GM12865 (cell line): ENCODE results near the gene ANAPC4.

ENCODE experiments used
- DNase-seq: peaks from one replicate; pipeline ENCODE4 v3.0.0; 2010; ENCODE audit warnings: low read depth
- H3K4me3 ChIP-seq: 2 replicates; pipeline ENCODE4 v1.5.1; 2011; ENCODE audit warnings: mild to moderate bottlenecking, low read depth, low read length, control low read depth
- CTCF ChIP-seq: IDR thresholded peaks from 2 replicates; pipeline ENCODE4 v1.5.1; 2011; ENCODE audit warnings: low read length, control low read depth, low read depth, inconsistent platforms; ENCODE audit not compliant: insufficient read depth; ENCODE audit errors: missing control alignments

Gene ANAPC4

GRCh38 chr4:25417014-25417413 lies 40.0 kb downstream of the ANAPC4 start:
- DNase-seq, result no peak
- no peak overlapping the region for H3K4me3 ChIP-seq
- TF ChIP-seq CTCF, result no peak

GRCh38 chr4:25420931-25421330 lies 43.9 kb downstream of the ANAPC4 start:
- DNase-seq, result no peak
- TF ChIP-seq CTCF, result no peak
- H3K4me3 ChIP-seq, result no peak overlapping the region

DNA sequence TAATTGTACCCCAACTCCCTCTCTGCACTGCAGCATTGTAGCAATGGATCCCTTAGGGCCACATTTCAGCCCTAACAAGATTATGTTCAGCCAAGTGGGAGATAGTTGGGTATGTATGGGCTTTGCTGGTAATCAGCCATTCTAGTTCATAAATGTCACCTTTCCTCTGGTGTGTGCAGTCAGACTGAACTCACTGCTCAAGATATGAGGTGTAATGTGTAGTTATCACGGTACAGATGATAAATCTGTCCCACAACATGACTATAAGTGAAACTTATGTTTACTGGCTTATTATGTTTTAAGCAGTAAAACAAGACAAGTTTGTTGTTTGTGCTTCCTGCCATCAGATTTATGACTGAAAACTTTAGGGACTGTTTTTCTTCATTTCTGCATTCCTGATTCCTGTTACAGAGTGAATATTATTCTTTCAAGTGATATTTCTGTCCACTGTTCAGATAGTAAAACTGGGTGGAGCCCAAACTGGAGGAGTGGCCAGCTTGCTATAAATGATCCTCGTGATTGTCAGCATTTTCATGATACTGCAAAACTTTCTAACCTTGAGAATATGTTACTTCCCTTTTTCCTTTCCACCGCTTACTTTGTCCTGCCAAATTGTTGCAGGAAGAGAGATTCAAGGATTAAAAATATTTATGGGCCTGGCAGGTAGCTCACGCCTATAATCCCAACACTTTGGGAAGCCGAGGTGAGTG lies 44.9 kb downstream of the ANAPC4 start:
- DNase-seq, result no peak
- no peak overlapping the region for H3K4me3 ChIP-seq
- no peak for TF ChIP-seq CTCF

- no peak for DNase-seq
- no peak for TF ChIP-seq CTCF
- no peak overlapping the region for H3K4me3 ChIP-seq
Measured at GRCh38 chr4:25423548-25423947, 46.5 kb downstream of the ANAPC4 start.

DNA sequence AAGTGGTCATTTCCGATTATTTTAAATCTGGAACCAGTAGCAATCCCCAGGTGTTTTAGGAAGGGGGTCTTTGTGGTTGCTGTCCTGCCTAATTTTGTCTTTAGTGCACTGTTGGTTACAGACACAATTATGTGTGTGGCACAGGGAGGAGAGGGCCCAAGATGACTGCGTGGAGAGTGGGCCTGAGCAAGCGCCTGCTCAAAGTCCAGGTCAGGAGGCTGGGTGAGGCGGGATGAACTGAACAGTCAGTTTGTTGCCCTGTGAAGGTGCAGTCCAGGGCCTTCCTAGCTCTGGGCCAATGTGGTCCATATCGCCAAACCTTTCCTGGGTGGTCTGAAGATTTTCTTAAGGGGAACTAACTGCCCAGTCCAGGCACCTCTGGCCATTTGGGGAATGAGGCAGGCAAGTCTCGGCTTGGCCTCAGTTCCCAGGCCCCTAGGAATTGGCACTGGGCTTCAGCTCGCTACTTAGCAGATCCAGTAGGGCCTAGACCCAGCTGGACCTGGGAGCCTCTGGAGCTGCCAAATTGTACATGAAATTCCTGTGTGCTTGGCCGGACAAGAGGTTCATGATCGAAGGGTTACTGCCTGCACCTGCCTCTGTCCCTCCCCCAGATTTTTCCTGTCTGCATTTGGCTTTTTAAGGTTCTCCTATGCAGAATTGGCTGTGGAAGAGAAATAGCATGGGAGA lies 47.6 kb downstream of the ANAPC4 start:
- TF ChIP-seq CTCF, result no peak
- H3K4me3 ChIP-seq, result no peak overlapping the region
- no peak for DNase-seq

GRCh38 chr4:25425361-25425760 lies 48.3 kb downstream of the ANAPC4 start:
- no peak overlapping the region for H3K4me3 ChIP-seq
- no peak for DNase-seq
- no peak for TF ChIP-seq CTCF

DNA sequence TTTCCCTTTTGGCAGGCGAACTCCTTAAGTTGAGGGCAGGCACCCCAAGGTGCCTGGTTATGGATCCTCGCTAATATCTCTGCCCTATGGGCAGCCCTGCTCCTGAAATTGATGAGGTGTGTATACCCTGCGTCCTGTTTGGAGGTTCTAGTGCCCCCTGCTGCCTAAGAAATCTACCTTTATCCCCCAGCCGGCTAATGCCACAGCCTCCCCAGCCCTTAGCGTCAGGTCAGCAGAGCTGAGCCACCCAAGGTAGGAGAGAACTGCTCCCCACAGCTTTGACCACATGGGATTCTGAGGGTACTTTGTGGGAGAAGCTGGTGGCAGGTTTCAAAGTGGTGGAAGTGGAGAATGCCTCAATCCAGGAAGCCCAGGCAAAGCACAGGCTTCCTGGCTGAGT lies 50.8 kb downstream of the ANAPC4 start:
- no peak for TF ChIP-seq CTCF
- no peak overlapping the region for H3K4me3 ChIP-seq
- no peak for DNase-seq
